ENCODE results near the gene PEPD. TPM values are rescaled to one million over a fixed set of nuclear protein-coding genes. Genes with fewer than 3 reads are reported as not detected.
A peak's percentile ranks its signal among the peaks of the same experiment; 100 is the strongest.

PEPD gene
- total RNA-seq, 3 donors from 2014 or later = 54.2 to 57.2 (median 55.1) TPM

- ATAC-seq = no peak
- Mint-ChIP-seq H3K9me3 (no peaks in the 10 kb centered on the region), H3K36me3 (ENCODE audit: insufficient read depth) (peaks cover 2% of the 10 kb centered on the region), H3K4me1 (ENCODE audit: low read depth) (peaks cover 2% of the 10 kb centered on the region), H3K27me3 (ENCODE audit: low read depth) (no peaks in the 10 kb centered on the region), H3K4me3 (no peak overlapping the region)
- no peak for DNase-seq
Observed at GRCh38 chr19:33388231-33388724, 133.3 kb downstream of the PEPD start.

GRCh38 chr19:33387351-33388230 is 134.0 kb downstream of the PEPD start:
- no peak for DNase-seq
- Mint-ChIP-seq H3K4me1 (ENCODE audit: low read depth) (peaks cover 4% of the 10 kb centered on the region), H3K9me3 (no peaks in the 10 kb centered on the region), H3K4me3 (no peak overlapping the region), H3K36me3 (ENCODE audit: insufficient read depth) (peaks cover 6% of the 10 kb centered on the region), H3K27me3 (ENCODE audit: low read depth) (no peaks in the 10 kb centered on the region)
- ATAC-seq = no peak

- Mint-ChIP-seq H3K4me1 (ENCODE audit: low read depth) (peaks cover 7% of the 10 kb centered on the region), H3K36me3 (ENCODE audit: insufficient read depth) (peaks cover 6% of the 10 kb centered on the region), H3K27me3 (ENCODE audit: low read depth) (no peaks in the 10 kb centered on the region), H3K4me3 (no peak overlapping the region), H3K9me3 (no peaks in the 10 kb centered on the region)
- ATAC-seq = no peak
- no peak for DNase-seq
Observed at GRCh38 chr19:33386361-33386858, 135.2 kb downstream of the PEPD start.

GRCh38 chr19:33385956-33386355 is 135.6 kb downstream of the PEPD start:
- Mint-ChIP-seq H3K27me3 (ENCODE audit: low read depth) (no peaks in the 10 kb centered on the region), H3K36me3 (ENCODE audit: insufficient read depth) (peaks cover 9% of the 10 kb centered on the region), H3K9me3 (no peaks in the 10 kb centered on the region), H3K4me3 (no peak overlapping the region), H3K4me1 (ENCODE audit: low read depth) (peaks cover 10% of the 10 kb centered on the region)
- no peak for DNase-seq
- no peak for ATAC-seq

GRCh38 chr19:33384983-33385382 is 136.6 kb downstream of the PEPD start:
- H3K4me1 Mint-ChIP-seq (ENCODE audit: low read depth) = peaks cover 13% of the 10 kb centered on the region
- no peak for DNase-seq
- H3K4me3 Mint-ChIP-seq = no peak overlapping the region
- H3K27me3 Mint-ChIP-seq (ENCODE audit: low read depth) = no peaks in the 10 kb centered on the region
- H3K36me3 Mint-ChIP-seq (ENCODE audit: insufficient read depth) = peaks cover 10% of the 10 kb centered on the region
- H3K9me3 Mint-ChIP-seq = no peaks in the 10 kb centered on the region
- ATAC-seq = no peak

GRCh38 chr19:33383720-33384292 is 137.8 kb downstream of the PEPD start:
- ATAC-seq (no peak), DNase-seq (no peak)
- Mint-ChIP-seq H3K9me3 (no peaks in the 10 kb centered on the region), H3K4me3 (no peak overlapping the region), H3K36me3 (ENCODE audit: insufficient read depth) (peaks cover 16% of the 10 kb centered on the region), H3K27me3 (ENCODE audit: low read depth) (no peaks in the 10 kb centered on the region), H3K4me1 (ENCODE audit: low read depth) (peaks cover 23% of the 10 kb centered on the region)

GRCh38 chr19:33382982-33383381 is 138.6 kb downstream of the PEPD start:
- Mint-ChIP-seq H3K27me3 (ENCODE audit: low read depth) (no peaks in the 10 kb centered on the region), H3K4me3 (no peak overlapping the region), H3K36me3 (ENCODE audit: insufficient read depth) (peaks cover 16% of the 10 kb centered on the region), H3K4me1 (ENCODE audit: low read depth) (peaks cover 30% of the 10 kb centered on the region), H3K9me3 (no peaks in the 10 kb centered on the region)
- ATAC-seq (no peak), DNase-seq (no peak)

- no peak for DNase-seq
- Mint-ChIP-seq H3K9me3 (no peaks in the 10 kb centered on the region), H3K4me3 (no peak overlapping the region), H3K36me3 (ENCODE audit: insufficient read depth) (peaks cover 16% of the 10 kb centered on the region), H3K27me3 (ENCODE audit: low read depth) (no peaks in the 10 kb centered on the region), H3K4me1 (ENCODE audit: low read depth) (peaks cover 39% of the 10 kb centered on the region)
- ATAC-seq = no peak
Observed at GRCh38 chr19:33382006-33382405, 139.6 kb downstream of the PEPD start.

- Mint-ChIP-seq H3K27me3 (ENCODE audit: low read depth) (no peaks in the 10 kb centered on the region), H3K4me3 (no peak overlapping the region), H3K4me1 (ENCODE audit: low read depth) (peaks cover 48% of the 10 kb centered on the region), H3K9me3 (no peaks in the 10 kb centered on the region), H3K36me3 (ENCODE audit: insufficient read depth) (peaks cover 19% of the 10 kb centered on the region)
- DNase-seq = no peak
- ATAC-seq = no peak
Observed at GRCh38 chr19:33381101-33381500, 140.5 kb downstream of the PEPD start.

- peaks cover 26% of the 10 kb centered on the region for H3K36me3 Mint-ChIP-seq (ENCODE audit: insufficient read depth)
- peaks cover 66% of the 10 kb centered on the region for H3K4me1 Mint-ChIP-seq (ENCODE audit: low read depth)
- no peaks in the 10 kb centered on the region for H3K9me3 Mint-ChIP-seq
- DNase-seq (no peak), ATAC-seq (no peak)
- no peak overlapping the region for H3K4me3 Mint-ChIP-seq
- H3K27me3 Mint-ChIP-seq (ENCODE audit: low read depth) = no peaks in the 10 kb centered on the region
Observed at GRCh38 chr19:33379151-33379829, 142.3 kb downstream of the PEPD start.

GRCh38 chr19:33377586-33378475 is 143.8 kb downstream of the PEPD start:
- ATAC-seq = no peak
- H3K4me1 Mint-ChIP-seq (ENCODE audit: low read depth) = peaks cover 67% of the 10 kb centered on the region
- no peak overlapping the region for H3K4me3 Mint-ChIP-seq
- H3K9me3 Mint-ChIP-seq = no peaks in the 10 kb centered on the region
- no peak for DNase-seq
- no peaks in the 10 kb centered on the region for H3K27me3 Mint-ChIP-seq (ENCODE audit: low read depth)
- H3K36me3 Mint-ChIP-seq (ENCODE audit: insufficient read depth) = peaks cover 22% of the 10 kb centered on the region

- no peak for DNase-seq
- no peaks in the 10 kb centered on the region for H3K27me3 Mint-ChIP-seq (ENCODE audit: low read depth)
- H3K36me3 Mint-ChIP-seq (ENCODE audit: insufficient read depth) = peaks cover 22% of the 10 kb centered on the region
- peaks cover 68% of the 10 kb centered on the region for H3K4me1 Mint-ChIP-seq (ENCODE audit: low read depth)
- H3K4me3 Mint-ChIP-seq = peak overlapping the region; percentile 33
- no peak for ATAC-seq
- H3K9me3 Mint-ChIP-seq = no peaks in the 10 kb centered on the region
Observed at GRCh38 chr19:33376941-33377557, 144.5 kb downstream of the PEPD start.

GRCh38 chr19:33376423-33376822 is 145.2 kb downstream of the PEPD start:
- H3K9me3 Mint-ChIP-seq = no peaks in the 10 kb centered on the region
- peak overlapping the region; percentile 34 for H3K4me3 Mint-ChIP-seq
- no peaks in the 10 kb centered on the region for H3K27me3 Mint-ChIP-seq (ENCODE audit: low read depth)
- DNase-seq = no peak
- ATAC-seq = no peak
- H3K4me1 Mint-ChIP-seq (ENCODE audit: low read depth) = peaks cover 65% of the 10 kb centered on the region
- peaks cover 22% of the 10 kb centered on the region for H3K36me3 Mint-ChIP-seq (ENCODE audit: insufficient read depth)
